SK-N-MC (cell line): ENCODE measurements around the gene ZKSCAN2.

Source experiments
- FOXP2 ChIP-seq: optimal IDR thresholded peaks from 2 replicates; pipeline ENCODE3; 2011; ENCODE audit warnings: mild to moderate bottlenecking, moderate library complexity; ENCODE audit not compliant: insufficient read depth; ENCODE audit errors: extremely low read length, control extremely low read depth
- POLR2AphosphoS5 ChIP-seq: IDR thresholded peaks from 2 replicates; pipeline ENCODE4 v1.6.1; 2012; ENCODE audit warnings: mild to moderate bottlenecking, low read depth, low read length, borderline replicate concordance

DNA sequence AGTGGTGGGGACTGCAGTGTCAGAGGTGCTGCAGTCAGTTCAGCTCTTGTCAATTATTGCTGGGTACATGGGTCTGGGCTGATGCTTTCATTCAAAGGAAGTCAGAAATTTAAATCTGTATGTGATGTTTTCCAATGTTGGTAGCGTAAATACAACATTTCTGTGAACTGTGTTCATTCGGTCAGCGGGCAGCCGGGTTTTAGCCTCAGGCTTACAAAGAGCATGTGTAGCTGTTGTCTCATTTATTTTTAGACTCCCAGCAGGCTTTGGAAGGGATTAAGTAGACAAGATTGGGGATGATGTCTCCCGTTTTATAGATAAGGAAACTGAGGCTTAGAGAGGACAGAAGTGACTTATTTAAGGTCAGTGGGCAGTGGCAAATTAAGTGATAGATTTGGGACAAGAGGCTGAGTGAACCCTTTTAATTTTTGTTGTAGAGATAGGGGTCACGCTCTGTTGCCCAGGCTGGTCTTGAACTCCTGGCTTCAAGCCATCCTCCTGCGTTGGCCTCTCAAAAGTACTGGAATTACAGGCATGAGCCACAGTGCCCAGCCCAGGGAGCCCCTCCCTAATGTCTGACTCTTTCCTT is 32.8 kb downstream of the ZKSCAN2 start:
- TF ChIP-seq POLR2AphosphoS5 (no peak), FOXP2 (no peak)
